PC-9 (cell line): Measurements from ENCODE around the gene LEUTX. TPM values are rescaled to one million over a fixed set of nuclear protein-coding genes. Genes with fewer than 3 reads are reported as not detected.

Source experiments
- BruUV-seq: library from RNA; stranded (reverse); fragments of 400-500 nt; replicated peaks from 2 replicates; lab custom pipeline; 2021; lab: Mats Ljungman, UMichigan
- CTCF ChIA-PET: fragments of 300-600 bp; sonication (Branson Sonifier 250); formaldehyde crosslinking; loops from one replicate; lab custom pipeline; 2022; ENCODE audit warnings: antibody characterized with exemption; lab: Charles Lee
- POLR2A ChIA-PET: fragments of 300-600 bp; sonication (Branson Sonifier 250); formaldehyde crosslinking; loops from one replicate; lab custom pipeline; 2022; ENCODE audit warnings: antibody characterized with exemption; ENCODE audit not compliant: unreplicated experiment; lab: Charles Lee
- DNase-seq, 2 experiments: peaks; one replicate each; pipeline versions ENCODE4 v3.0.0 to v3.0.0-alpha.2; 2015 to 2022; ENCODE audit warnings: mixed read lengths in 1 of 2
- H2AFZ ChIP-seq: fragments of 200-600 bp; sonication (generic); 2 replicates; pipeline ENCODE4 v1.8.1; 2017; ENCODE audit warnings: antibody characterized with exemption
- H3F3A ChIP-seq: fragments of 200-600 bp; sonication (generic); 2 replicates; pipeline ENCODE4 v1.8.1; 2017; ENCODE audit warnings: antibody characterized with exemption, mild to moderate bottlenecking, low read depth; ENCODE audit not compliant: insufficient read depth
- H3K27ac ChIP-seq: fragments of 200-600 bp; sonication (generic); 2 replicates; pipeline ENCODE4 v1.6.1; 2016; ENCODE audit warnings: mixed run types
- H3K27me3 ChIP-seq: fragments of 200-600 bp; sonication (generic); 2 replicates; pipeline ENCODE4 v1.6.1; 2016; ENCODE audit warnings: low read depth, mixed run types; ENCODE audit not compliant: insufficient read depth
- H3K36me3 ChIP-seq: fragments of 200-600 bp; sonication (generic); 2 replicates; pipeline ENCODE4 v1.6.1; 2016; ENCODE audit warnings: low read depth, mixed run types
- H3K4me1 ChIP-seq: fragments of 200-600 bp; sonication (generic); replicated peaks from 2 replicates; pipeline ENCODE4 v1.6.1; 2016; ENCODE audit warnings: mixed run types; ENCODE audit not compliant: insufficient read depth
- H3K4me2 ChIP-seq: fragments of 200-600 bp; sonication (generic); 2 replicates; pipeline ENCODE4 v1.6.1; 2017; ENCODE audit warnings: mixed run types
- H3K4me3 ChIP-seq: fragments of 200-600 bp; sonication (generic); 2 replicates; pipeline ENCODE4 v1.6.1; 2016; ENCODE audit warnings: mixed run types
- H3K79me2 ChIP-seq: fragments of 200-600 bp; sonication (generic); 2 replicates; pipeline ENCODE4 v1.6.1; 2017; ENCODE audit warnings: low read depth, mixed run types
- H3K9me2 ChIP-seq: fragments of 200-600 bp; sonication (generic); 2 replicates; pipeline ENCODE4 v1.8.1; 2017; ENCODE audit warnings: mild to moderate bottlenecking; ENCODE audit not compliant: insufficient read depth
- H3K9me3 ChIP-seq: fragments of 200-600 bp; sonication (generic); 2 replicates; pipeline ENCODE4 v1.8.1; 2016; ENCODE audit warnings: low read depth; ENCODE audit not compliant: insufficient read depth
- H4K20me1 ChIP-seq: fragments of 200-600 bp; sonication (generic); 2 replicates; pipeline ENCODE4 v1.8.1; 2017; ENCODE audit not compliant: insufficient read depth
- CTCF ChIP-seq: fragments of 200-600 bp; sonication (generic); conservative IDR thresholded peaks from 2 replicates; pipeline ENCODE4 v1.6.1; 2017; ENCODE audit warnings: mixed run types, antibody characterized with exemption, mild to moderate bottlenecking, moderate library complexity
- EZH2 ChIP-seq: fragments of 200-600 bp; sonication (generic); IDR thresholded peaks from 2 replicates; pipeline ENCODE4 v1.8.0; 2017; ENCODE audit warnings: antibody characterized with exemption, low read depth
- intact Hi-C: fragments of 100-400 bp; cut with micrococcal nuclease; formaldehyde crosslinking; loops from one replicate; pipeline ENCODE4 v1.10.0; 2022; ENCODE audit not compliant: unreplicated experiment
- total RNA-seq: library from RNA; stranded (reverse); gene quantifications from 2 replicates; pipeline ENCODE4 v1.2.3, GENCODE V29; 2021

LEUTX gene
- total RNA-seq, 1 experiment from 2014 or later = not detected

GRCh38 chr19:39780894-39781293, 2.2 kb downstream of the LEUTX start:
- H3K27ac ChIP-seq = no peak overlapping the region
- H4K20me1 ChIP-seq = no peaks in the 10 kb centered on the region
- POLR2A ChIA-PET = no interaction called here
- H3K27me3 ChIP-seq = peaks cover 87% of the 10 kb centered on the region
- TF ChIP-seq EZH2 (no peak), CTCF (no peak)
- H3K4me1 ChIP-seq = no peaks in the 10 kb centered on the region
- no peak overlapping the region for H3K4me3 ChIP-seq
- DNase-seq = no peak
- no peaks in the 10 kb centered on the region for H3K79me2 ChIP-seq
- no peaks in the 10 kb centered on the region for H3K36me3 ChIP-seq
- no peaks in the 10 kb centered on the region for H3K9me3 ChIP-seq
- H2AFZ ChIP-seq = no peak overlapping the region
- no peaks in the 10 kb centered on the region for H3F3A ChIP-seq
- H3K4me2 ChIP-seq = no peak overlapping the region
- CTCF ChIA-PET = no interaction called here
- intact Hi-C loops = no loop called here
- no TSS peak for BruUV-seq
- no peaks in the 10 kb centered on the region for H3K9me2 ChIP-seq

GRCh38 chr19:39788244-39788643, 9.6 kb downstream of the LEUTX start:
- CTCF ChIA-PET = no interaction called here
- POLR2A ChIA-PET = no interaction called here
- Histone ChIP-seq H3K4me2 (no peak overlapping the region), H3K9me2 (no peaks in the 10 kb centered on the region), H3K27me3 (peaks cover 42% of the 10 kb centered on the region), H3K9me3 (no peaks in the 10 kb centered on the region), H2AFZ (no peak overlapping the region), H3F3A (no peaks in the 10 kb centered on the region), H4K20me1 (no peaks in the 10 kb centered on the region), H3K27ac (no peak overlapping the region), H3K4me1 (no peaks in the 10 kb centered on the region), H3K4me3 (no peak overlapping the region), H3K36me3 (no peaks in the 10 kb centered on the region), H3K79me2 (no peaks in the 10 kb centered on the region)
- no TSS peak for BruUV-seq
- intact Hi-C loops = no loop called here
- TF ChIP-seq CTCF (no peak), EZH2 (no peak)
- DNase-seq = no peak

- Histone ChIP-seq H2AFZ (no peak overlapping the region), H4K20me1 (no peaks in the 10 kb centered on the region), H3K9me3 (no peaks in the 10 kb centered on the region), H3K27ac (no peak overlapping the region), H3K4me3 (no peak overlapping the region), H3K4me1 (no peaks in the 10 kb centered on the region), H3K36me3 (no peaks in the 10 kb centered on the region), H3F3A (no peaks in the 10 kb centered on the region), H3K27me3 (peaks cover 9% of the 10 kb centered on the region), H3K79me2 (no peaks in the 10 kb centered on the region), H3K9me2 (no peaks in the 10 kb centered on the region), H3K4me2 (no peak overlapping the region)
- POLR2A ChIA-PET = interaction anchor here (0.6 kb wide), 2 partner anchors 251 to 588 kb away, joined by 3 to 4 read pairs; no protein-coding TSS in a partner anchor
- peak in 1 of 2 experiments; percentile 66 for DNase-seq
- no TSS peak for BruUV-seq
- no peak for TF ChIP-seq EZH2
- peak; percentile 85 for TF ChIP-seq CTCF
- intact Hi-C loops = loop anchor here (10.0 kb wide), 1 partner anchor 352 kb away; no protein-coding TSS in a partner anchor
- CTCF ChIA-PET = interaction anchor here (0.6 to 1.4 kb wide), 5 partner anchors 50 to 555 kb away, joined by 3 to 22 read pairs (median 5); partner anchors contain the start of genes C19orf47, PLD3 and PSMC4
Measured at GRCh38 chr19:39792999-39793546, 14.4 kb downstream of the LEUTX start.
